ENCODE data around the gene HOMEZ.

- TF ChIP-seq EZH2phosphoT487 (IDR thresholded peaks at IDR 0.05; ENCODE audit: borderline replicate concordance, low read length) (no peak), CTCF (IDR thresholded peaks at IDR 0.05; ENCODE audit: low read depth, low read length, poor library complexity, severe bottlenecking) (no peak)
Observed at GRCh38 chr14:23248601-23249000, 37.3 kb downstream of the HOMEZ start.
